GM11168 (cell line): ENCODE results near the gene TUBA4B.
"Not testable (repeated sequence)": the region's sequence is repeated elsewhere in the genome, so short reads cannot be mapped to it uniquely, and the experiment has no call there.

Source experiments
- in situ Hi-C: fragments of 300-500 bp; cut with MboI; formaldehyde crosslinking; loops from one replicate; pipeline ENCODE4 v1.12.0; 2022; ENCODE audit warnings: low sequenced_read_pairs; ENCODE audit not compliant: unreplicated experiment

Gene TUBA4B

DNA sequence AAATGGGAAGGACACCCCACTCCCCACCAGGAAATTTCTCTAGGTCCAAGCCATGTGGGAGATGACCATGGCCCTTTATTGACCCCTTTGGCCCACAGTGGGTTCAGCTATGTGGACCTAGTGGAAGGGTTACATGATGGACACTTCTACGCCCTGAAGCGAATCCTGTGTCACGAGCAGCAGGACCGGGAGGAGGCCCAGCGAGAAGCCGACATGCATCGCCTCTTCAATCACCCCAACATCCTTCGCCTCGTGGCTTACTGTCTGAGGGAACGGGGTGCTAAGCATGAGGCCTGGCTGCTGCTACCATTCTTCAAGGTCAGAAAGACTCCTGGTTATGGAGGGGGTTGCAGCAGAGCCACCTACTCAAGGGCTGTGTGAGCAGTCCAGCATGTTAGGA is 6.5 kb upstream of the TUBA4B start:
- in situ Hi-C loops = no loop called here

DNA sequence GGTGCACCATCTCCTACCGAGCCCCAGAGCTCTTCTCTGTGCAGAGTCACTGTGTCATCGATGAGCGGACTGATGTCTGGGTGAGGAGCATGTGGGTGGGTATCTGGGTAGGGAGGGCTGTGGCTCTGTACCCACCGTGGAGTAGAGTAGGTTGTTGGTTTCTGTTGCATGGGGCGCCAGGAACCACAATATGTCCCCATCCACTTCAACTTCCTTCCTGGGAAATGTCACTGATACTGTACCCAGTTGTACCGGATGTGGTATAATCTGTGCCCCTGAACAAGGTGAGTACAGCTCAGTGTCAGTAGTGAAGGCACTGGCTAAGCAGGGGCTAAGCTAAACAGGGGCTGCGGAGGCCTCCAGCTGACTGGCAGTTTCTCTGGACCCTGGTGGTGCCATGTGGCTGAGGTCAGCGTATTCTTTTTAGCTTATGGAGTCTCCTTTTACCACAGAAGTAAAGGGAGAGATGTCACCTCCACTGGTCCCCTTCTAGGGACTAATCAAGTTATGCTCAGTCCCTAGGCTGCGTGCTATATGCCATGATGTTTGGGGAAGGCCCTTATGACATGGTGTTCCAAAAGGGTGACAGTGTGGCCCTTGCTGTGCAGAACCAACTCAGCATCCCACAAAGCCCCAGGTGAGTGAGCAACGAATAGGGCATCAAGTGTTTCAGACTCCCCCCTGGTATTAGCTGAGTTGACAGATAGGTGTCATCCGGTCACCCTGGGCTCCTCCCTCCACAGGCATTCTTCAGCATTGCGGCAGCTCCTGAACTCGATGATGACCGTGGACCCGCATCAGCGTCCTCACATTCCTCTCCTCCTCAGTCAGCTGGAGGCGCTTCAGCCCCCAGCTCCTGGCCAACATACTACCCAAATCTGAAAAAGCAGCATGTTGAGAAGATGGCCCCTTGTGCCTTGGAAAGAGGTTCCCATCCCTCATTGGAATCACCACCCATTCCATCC is 5.1 kb upstream of the TUBA4B start:
- in situ Hi-C loops = no loop called here

DNA sequence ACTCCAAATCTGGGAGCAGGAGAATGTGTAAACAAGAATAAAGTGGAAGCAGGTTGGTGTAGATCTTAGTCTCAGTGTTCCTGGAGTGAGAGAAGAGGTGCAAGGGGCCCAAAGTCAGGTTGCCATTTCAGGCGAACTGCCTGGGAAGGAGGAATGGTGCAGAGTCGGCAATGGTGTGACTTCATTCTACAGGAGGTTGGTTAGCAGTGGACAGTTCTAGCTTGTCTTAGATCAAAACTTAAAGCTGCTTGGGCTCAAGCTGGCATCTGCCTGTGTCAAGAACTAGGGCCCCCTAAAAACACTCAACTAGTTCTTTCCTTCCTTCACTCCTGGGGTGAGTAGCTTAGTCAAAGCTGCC is 4.2 kb upstream of the TUBA4B start:
- in situ Hi-C loops = no loop called here

DNA sequence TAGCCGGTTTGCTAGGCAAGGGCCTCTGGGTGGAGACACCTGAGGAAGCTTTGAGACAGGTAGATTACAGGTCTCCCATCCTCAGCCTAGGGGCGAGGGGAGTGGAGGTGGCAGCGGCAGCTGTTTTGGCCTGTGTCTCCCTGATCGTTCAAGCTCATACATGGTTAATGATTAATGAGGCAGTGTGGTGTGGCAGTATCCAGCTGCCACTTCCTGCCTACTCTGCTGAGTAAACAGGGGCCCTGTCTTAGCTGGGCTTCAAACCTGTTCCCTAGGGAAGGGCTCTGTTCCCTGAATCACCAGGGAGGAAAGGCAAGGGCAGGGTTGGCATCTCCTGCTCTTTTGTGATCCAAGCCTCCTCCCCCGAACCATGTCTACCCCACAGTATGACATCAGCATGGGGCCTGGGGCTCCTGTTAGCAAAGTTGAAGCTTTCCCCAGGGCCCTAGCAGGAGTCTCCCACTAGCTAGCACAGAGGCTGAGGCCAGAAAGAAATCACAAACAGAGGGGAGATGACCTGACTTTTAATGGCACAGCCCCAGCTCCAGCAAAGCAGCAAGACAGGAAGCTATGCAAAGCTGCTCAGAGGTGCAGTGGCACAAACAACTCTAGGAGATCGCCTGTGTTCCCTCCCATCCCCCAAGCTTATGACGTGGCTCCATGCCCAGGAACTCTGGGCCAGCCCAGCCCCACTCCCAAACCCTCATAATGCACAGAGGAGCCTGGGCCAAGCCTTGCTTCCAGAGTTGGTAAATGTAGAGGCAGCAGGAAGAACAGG is 3.7 kb upstream of the TUBA4B start:
- in situ Hi-C loops = no loop called here

DNA sequence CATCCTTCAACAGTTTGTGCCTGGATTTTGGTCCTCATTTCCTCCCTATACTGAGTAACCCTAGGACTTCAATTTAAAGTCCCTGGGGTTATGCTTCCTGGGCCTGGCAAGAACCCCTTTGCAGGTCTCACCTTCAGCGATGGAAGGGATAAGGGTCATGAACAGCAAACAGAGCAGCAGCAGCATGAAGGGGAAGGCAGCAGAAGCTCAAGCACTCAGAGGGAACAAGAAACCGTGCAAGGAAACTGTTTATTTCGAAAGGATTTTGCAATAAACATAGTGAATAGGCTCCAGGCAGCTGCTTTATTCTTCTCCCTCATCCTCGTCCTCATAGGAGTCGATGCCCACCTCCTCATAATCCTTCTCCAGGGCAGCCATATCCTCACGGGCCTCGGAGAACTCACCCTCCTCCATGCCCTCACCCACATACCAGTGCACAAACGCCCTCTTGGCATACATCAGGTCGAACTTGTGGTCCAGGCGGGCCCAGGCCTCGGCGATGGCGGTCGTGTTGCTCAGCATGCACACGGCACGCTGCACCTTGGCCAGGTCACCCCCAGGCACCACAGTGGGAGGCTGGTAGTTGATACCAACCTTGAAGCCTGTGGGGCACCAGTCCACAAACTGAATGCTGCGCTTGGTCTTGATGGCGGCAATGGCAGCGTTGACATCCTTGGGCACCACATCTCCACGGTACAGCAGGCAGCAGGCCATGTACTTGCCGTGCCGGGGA is 2.8 kb upstream of the TUBA4B start:
- in situ Hi-C loops = no loop called here

DNA sequence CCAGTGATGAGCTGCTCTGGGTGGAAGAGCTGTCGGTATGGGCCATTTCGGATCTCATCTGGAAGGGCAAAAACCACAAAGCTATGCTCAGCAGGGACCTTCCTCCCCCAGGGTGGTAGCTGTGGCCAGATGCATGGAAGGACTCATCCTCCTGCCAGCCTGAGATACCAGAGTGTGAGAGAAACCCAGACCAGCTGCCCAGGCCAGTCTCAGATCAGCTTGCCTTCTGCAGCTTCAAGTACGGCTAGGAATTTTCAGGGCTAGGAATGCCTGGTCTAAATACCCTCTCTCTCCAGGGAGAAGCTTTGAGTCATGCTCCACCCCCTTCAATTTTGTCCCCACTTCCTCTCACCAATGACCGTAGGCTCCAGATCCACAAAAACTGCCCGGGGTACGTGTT is 1.4 kb upstream of the TUBA4B start:
- in situ Hi-C loops = no loop called here

DNA sequence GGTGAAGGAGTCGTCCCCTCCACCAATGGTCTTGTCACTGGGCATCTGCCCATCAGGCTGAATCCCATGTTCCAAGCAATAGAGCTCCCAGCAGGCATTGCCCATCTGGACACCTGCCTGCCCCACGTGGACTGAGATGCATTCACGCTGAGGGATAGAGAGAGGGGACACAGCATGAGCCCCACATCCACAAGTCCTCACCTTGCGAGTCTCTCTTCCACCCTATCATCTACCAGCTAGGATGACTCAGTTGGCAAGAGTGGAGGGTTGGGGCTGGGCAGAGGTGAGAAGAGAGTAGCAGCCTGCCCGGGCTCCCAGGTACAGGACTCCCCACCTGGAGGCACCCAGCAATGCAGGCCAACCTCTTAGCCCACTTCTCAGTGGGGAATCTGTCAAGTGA is 959 bp upstream of the TUBA4B start:
- in situ Hi-C loops = no loop called here

DNA sequence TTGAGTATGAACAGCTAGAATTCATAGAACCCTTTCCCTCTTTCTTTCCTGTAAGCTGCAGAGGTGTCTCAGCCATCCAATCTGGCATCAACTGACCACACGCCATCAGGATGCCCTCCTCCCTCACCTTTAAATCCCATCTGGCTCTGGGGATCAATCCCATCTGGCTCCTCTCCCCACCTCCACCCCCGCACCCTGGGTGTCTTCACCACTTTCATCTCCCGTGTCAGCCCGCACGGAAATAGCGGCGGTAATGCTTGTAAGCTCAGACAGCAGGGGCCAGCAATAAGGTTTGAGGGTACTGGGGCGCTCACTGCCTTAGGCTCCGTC is 508 bp upstream of the TUBA4B start:
- in situ Hi-C loops = no loop called here

DNA sequence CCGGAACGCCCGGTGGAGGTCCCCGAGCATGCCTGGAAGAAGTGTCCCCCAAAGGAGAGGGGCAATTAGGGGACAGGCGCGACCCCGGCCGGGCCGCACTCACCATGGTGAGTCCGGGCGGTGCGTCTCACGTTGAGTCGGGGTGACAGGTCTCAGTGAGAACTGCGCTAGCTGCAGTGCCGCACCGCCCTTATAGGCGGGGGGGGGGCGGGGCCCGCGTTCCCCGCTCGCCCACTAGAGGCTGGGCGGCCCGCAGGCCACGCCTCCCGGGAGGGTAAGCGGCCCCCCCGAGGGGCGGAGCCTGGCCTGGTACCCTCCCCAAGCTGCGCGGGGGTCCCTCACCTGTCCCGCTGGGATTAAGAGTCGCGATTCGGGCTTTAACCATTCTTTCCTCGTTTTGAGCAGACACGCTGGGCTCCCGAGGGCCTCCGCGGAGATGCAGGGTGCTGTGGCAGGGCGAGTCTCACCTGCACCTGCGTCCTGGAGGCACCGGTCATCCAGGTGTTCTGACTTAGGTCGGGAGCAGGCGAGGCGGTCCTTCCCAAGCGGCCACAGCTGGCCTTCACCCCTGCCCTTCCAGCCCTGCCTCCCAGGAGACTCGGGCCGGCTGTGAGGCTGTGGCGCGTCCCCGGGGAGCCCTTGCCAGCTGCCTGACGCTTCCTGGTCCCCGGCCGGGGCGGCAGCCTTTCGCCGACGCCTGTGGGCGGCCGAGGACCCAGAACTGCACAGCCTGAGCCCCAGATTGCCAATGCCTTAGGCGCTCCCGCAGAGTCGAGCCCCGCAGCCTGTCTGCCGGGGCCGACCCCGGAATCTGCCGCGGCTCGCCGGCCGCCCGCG is 928 bp downstream of the TUBA4B start, which contains the start of gene TUBA4A:
Gene TUBA4A (minus strand): TSS at position 166 of the 837 bp plus-strand sequence. CDS start 60 bp downstream, at position 106.
- in situ Hi-C loops = no loop called here

DNA sequence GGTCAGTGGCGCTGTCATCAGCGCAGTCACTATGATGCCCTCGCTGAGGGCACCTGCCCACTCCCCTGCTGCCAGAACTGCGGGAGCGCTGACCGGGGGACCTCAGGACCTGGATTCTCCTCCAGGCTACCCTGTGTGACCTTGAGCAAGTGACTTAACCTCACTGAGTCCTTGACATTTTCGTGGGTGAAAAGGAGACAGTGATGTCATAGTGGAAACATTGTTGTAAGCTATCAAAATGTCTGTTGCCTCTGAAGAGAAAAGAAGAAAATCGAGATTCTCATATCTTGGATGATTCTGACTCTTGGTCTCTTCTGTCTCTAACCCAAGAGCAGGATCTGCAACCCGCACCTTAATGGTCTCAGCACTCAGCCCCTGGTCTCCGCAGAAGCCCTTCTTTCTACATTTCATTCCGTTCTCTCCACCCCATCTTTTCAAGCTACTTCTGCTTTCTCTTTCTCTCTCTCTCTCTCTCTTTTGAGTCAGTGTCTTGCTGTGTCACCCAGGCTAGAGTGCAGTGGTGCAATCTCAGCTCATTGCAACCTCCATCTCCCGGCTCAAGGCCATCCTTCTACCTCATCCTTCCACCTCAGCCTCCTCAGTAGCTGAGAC is 1.7 kb downstream of the TUBA4B start:
- in situ Hi-C loops = no loop called here

DNA sequence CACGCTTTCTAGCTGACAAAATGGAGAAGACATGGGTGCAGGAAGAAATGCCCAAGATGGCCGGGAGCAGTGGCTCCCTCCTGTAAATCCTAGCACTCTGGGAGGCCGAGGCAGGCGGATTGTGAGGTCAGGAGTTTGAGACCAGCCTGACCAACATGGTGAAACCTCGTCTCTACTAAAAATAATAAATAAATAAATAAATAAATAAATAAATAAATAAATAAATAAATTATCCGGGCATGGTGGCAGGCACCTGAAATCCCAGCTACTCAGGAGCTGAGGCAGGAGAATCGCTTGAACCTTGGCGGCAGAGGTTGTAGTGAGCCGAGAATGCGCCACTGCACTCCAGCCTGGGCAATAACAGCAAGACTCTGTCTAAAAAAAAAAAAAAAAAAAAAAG is 5.9 kb downstream of the TUBA4B start:
- in situ Hi-C loops = not testable (repeated sequence)

DNA sequence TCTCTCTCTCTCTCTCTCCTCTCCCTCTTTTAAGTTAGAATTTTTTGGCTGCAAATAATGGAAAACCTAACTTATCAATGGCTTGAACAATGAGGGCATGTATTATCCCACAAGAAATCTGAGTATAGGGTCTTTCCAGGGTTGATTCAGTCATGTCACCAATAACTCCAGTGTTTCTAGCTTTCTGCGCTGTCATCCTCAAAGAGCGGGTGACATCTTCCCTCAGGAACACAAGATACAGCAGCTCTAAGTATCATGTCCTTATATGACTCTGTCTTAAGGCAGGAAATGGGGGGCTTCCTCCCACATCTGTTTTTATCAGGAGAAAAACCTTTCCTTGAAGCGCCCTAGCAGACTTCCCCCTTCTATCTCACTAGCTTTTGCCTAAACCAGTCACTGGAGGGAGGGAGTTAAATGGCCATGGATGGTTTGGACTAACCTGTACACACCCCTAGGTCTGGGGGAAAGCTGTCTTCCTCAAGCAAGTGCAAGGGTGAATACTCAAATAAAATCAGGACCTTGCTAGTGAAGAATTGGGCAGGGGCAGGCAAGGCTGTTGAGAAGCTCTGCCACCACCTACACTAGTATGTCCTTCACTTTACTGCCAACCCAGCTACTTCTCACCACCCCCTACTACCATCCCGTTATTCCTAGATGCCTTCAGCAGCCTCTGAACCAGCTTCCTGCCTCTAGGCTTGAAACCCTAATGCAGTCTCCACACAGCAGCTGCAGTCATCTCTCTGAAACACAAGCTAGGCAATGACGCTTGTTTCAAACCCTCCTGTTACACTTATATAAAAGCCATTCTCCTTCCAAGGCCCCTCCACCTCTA is 8.2 kb downstream of the TUBA4B start:
- in situ Hi-C loops = no loop called here

DNA sequence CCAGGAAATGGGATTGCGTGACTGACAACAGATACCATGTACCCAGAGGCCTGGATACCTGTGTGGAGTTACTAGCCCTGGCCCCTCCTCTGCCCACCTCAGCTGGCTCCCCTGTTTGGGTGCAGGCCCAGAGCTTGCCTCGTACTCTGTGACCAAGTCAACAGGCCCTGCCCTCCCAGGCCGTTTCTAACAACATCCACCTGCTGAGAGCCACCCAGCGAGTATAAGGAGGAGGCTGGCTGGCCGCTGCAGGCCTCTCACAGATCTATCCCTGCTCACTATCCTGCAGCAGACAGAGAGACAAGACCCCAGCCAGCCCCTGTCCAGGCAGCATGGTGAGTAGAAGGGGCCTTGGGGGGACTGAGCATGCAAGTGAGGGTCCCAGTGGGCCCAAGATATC is 13.2 kb downstream of the TUBA4B start:
- in situ Hi-C loops = no loop called here

DNA sequence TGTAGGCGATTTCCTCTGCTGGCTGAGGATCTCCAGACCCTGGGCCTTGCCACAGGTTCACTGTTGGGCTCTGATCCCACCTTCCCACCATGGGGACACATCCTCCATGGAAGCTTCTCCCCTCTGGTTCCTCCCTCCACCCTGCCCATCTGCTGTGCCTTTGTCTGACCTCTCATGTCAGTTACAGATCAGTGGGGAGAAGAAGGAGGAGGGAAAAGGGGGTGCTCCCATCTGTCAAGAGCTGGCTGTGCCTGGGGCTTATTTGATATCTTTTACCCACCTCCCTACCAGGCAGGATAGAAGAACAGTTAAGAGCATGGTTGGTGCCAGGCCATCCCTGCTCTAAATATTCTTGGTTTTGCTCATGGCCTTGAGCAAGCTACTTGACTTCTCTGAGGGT is 13.8 kb downstream of the TUBA4B start:
- in situ Hi-C loops = no loop called here

DNA sequence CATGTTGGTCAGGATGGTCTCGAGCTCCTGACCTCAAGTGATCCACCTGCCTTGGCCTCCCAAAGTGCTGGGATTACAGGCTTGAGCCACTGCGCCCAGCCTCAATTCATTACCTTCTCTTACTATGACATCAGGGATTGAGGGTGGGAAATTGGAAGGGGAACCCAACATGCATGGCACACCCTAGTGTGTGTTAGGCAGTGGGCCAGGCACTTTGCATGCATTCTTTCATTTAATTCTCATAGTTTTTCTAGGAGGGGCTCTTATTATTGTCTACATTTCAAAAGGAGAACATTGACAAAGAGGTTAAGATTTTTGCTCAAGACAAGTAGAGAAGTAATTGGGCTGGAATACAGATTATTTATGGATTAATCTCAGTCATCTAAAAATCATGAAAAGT is 15.3 kb downstream of the TUBA4B start:
- in situ Hi-C loops = no loop called here

DNA sequence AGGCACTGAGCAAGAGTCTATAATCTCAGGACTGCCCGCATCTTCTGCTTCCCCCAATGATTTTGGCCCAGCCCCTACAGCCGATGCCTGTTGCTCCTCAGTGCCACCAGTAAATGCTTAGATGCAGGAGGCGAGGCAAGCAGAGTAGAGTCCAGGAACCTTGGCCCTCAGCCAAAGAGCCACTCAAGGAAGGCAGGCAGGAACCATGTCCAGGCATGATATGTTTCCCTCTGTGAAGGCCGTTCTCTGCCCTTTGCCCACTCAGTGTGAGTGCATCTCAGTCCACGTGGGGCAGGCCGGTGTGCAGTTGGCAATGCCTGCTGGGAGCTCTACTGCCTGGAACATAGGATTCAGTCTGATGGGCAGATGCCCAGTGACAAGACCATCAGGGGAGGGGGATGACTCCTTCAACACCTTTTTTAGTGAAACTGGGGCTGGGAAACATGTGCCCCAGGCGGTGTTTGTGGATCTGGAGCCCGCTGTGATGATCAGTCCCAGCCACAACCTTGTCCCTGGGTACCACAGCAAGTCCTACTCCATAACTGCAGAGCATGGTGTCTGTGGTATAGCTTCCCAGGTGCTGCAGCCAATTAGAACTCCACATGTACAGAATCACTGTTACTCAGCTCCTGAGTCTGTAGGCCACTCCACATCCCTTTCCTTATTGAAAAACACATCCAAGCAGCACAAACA is 16.5 kb downstream of the TUBA4B start:
- in situ Hi-C loops = no loop called here

DNA sequence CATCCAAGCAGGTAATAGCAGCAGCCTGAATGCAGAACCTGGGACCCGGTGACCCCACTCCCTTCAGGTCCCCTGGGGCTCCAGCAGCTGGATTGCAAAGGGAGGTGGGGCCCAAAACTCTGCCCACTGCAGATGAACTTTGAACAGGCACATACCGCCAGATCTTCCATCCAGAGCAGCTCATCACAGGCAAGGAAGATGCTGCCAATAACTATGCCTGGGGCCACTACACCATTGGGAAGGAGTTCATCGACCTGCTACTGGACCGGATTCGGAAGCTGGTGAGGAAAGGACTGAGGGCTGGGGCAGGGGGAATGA is 17.0 kb downstream of the TUBA4B start:
- in situ Hi-C loops = no loop called here

DNA sequence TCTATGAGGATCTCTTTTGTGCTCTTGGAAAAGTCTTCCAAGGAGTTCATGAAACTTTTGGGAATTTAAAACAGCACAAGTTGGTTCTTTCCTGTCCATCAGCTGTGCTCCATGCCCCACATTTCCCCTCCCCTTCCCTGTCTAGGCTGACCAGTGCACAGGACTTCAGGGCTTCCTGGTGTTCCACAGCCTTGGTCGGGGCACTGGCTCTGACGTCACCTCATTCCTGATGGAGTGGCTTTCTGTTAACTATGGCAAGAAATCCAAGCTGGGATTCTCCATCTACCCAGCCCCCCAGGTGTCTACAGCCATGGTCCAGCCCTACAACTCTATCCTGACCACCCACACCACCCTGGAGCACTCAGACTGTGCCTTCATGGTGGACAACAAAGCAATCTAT is 18.0 kb downstream of the TUBA4B start:
- in situ Hi-C loops = no loop called here
